Endothelial cell of umbilical vein (primary cell): ENCODE data around the gene ADAM8. TPM values are rescaled to one million over a fixed set of nuclear protein-coding genes. Genes with fewer than 3 reads are reported as not detected.

Experiments used
- BruUV-seq: library from RNA; stranded (reverse); fragments of 400-500 nt; replicated peaks from 2 replicates; lab custom pipeline; 2021; lab: Mats Ljungman, UMichigan
- CTCF ChIA-PET: fragments of 300-600, 350-600 bp; sonication (Branson Sonifier 250); formaldehyde crosslinking; loops from one replicate; lab custom pipeline; 2021; ENCODE audit warnings: antibody characterized with exemption, inconsistent platforms; lab: Charles Lee
- POLR2A ChIA-PET: fragments of 300-600, 350-600 bp; sonication (Branson Sonifier 250); formaldehyde crosslinking; loops from one replicate; lab custom pipeline; 2021; ENCODE audit warnings: antibody characterized with exemption, inconsistent platforms; lab: Charles Lee
- DNase-seq: peaks from one replicate; pipeline ENCODE4 v3.0.0-alpha.2; 2011; ENCODE audit warnings: low read depth, low spot score
- FAIRE-seq: peaks from 2 replicates; lab custom pipeline; 2011; peaks lifted over from hg19 to GRCh38; lab: Jason Lieb, UNC
- H2AFZ ChIP-seq: 2 replicates; pipeline ENCODE4 v1.6.0; 2012; ENCODE audit warnings: low read depth, low read length, control low read depth, inconsistent platforms
- H3K27ac ChIP-seq: 2 replicates; pipeline ENCODE4 v1.5.1; 2011; ENCODE audit warnings: low read depth, mild to moderate bottlenecking, control low read depth, low read length, moderate library complexity; ENCODE audit not compliant: insufficient read depth
- H3K27me3 ChIP-seq, 2 experiments: 2 replicates each; pipeline versions ENCODE4 v1.6.0 to v1.6.1; 2011; ENCODE audit warnings: low read length in 2 of 2, mixed read lengths in 1 of 2; ENCODE audit not compliant: control insufficient read depth in 2 of 2, insufficient read depth in 2 of 2
- H3K36me3 ChIP-seq, 2 experiments: 2 replicates in 1 of 2; 3 replicates in 1 of 2; pipeline ENCODE4 v1.5.1; 2011; ENCODE audit warnings: low read length in 2 of 2, mild to moderate bottlenecking in 1 of 2, moderate library complexity in 1 of 2; ENCODE audit not compliant: control insufficient read depth in 2 of 2, insufficient read depth in 2 of 2; ENCODE audit errors: extremely low read depth in 1 of 2
- H3K4me1 ChIP-seq: 3 replicates; pipeline ENCODE4 v1.5.1; 2011; ENCODE audit warnings: mild to moderate bottlenecking, low read length; ENCODE audit not compliant: control insufficient read depth, insufficient read depth; ENCODE audit errors: extremely low read depth
- H3K4me2 ChIP-seq: 2 replicates; pipeline ENCODE4 v1.6.1; 2011; ENCODE audit warnings: low read length, control low read depth, mixed read lengths; ENCODE audit not compliant: insufficient read depth
- H3K4me3 ChIP-seq, 3 experiments: fragments of 200-600 bp in 1 of 3; sonication (generic), shearing (Covaris generic) in 1 of 3; replicated peaks in 1 of 3; 2 replicates each; pipeline ENCODE4 v1.5.1; 2011 to 2016; ENCODE audit warnings: control low read depth in 3 of 3, low read length in 3 of 3, mild to moderate bottlenecking in 2 of 3, inconsistent platforms in 1 of 3, low read depth in 1 of 3, moderate library complexity in 1 of 3; ENCODE audit not compliant: insufficient read depth in 1 of 3
- H3K79me2 ChIP-seq: 2 replicates; pipeline ENCODE4 v1.6.0; 2012; ENCODE audit warnings: low read length, inconsistent platforms; ENCODE audit not compliant: control insufficient read depth, insufficient read depth
- H3K9ac ChIP-seq: replicated peaks from 2 replicates; pipeline ENCODE3; 2011; ENCODE audit warnings: low read length, control low read depth; ENCODE audit not compliant: insufficient read depth; ENCODE audit errors: extremely low read depth
- H3K9me1 ChIP-seq: replicated peaks from 3 replicates; pipeline ENCODE4 v1.6.0; 2011; ENCODE audit warnings: mild to moderate bottlenecking, low read length; ENCODE audit not compliant: control insufficient read depth, insufficient read depth; ENCODE audit errors: extremely low read depth
- H3K9me3 ChIP-seq: replicated peaks from 2 replicates; pipeline ENCODE4 v1.5.1; 2012; ENCODE audit warnings: low read length, inconsistent platforms; ENCODE audit not compliant: control insufficient read depth, insufficient read depth
- H4K20me1 ChIP-seq: replicated peaks from 2 replicates; pipeline ENCODE3; 2011; ENCODE audit warnings: mild to moderate bottlenecking, low read length; ENCODE audit not compliant: control insufficient read depth, insufficient read depth; ENCODE audit errors: extremely low read depth
- CTCF ChIP-seq, 2 donors: IDR thresholded peaks; 1 replicate in 1 of 2; 2 replicates in 1 of 2; pipeline ENCODE4 v1.5.1; 2011; ENCODE audit warnings: low read length in 2 of 2, mild to moderate bottlenecking in 2 of 2, moderate library complexity in 2 of 2, control low read depth in 1 of 2, inconsistent platforms in 1 of 2, low read depth in 1 of 2; ENCODE audit not compliant: insufficient read depth in 1 of 2; ENCODE audit errors: extremely low read depth in 1 of 2
- EZH2 ChIP-seq: IDR thresholded peaks from 2 replicates; pipeline ENCODE4 v1.6.1; 2012; ENCODE audit warnings: borderline replicate concordance, low read depth, mild to moderate bottlenecking, moderate library complexity, low read length, inconsistent platforms; ENCODE audit not compliant: severe bottlenecking
- FOS ChIP-seq: IDR thresholded peaks from 2 replicates; pipeline ENCODE4 v1.6.1; 2011; ENCODE audit warnings: mild to moderate bottlenecking, low read length, moderate library complexity, borderline replicate concordance; ENCODE audit not compliant: insufficient read depth
- GATA2 ChIP-seq: IDR thresholded peaks from 2 replicates; pipeline ENCODE4 v1.7.0; 2011; ENCODE audit warnings: low read depth, mild to moderate bottlenecking, moderate library complexity, mixed read lengths, low read length; ENCODE audit not compliant: insufficient read length, insufficient read depth
- JUN ChIP-seq: IDR thresholded peaks from 2 replicates; pipeline ENCODE4 v1.6.1; 2011; ENCODE audit warnings: borderline replicate concordance, low read depth; ENCODE audit not compliant: insufficient read length, insufficient read depth
- MAX ChIP-seq: IDR thresholded peaks from 2 replicates; pipeline ENCODE4 v1.6.1; 2011; ENCODE audit not compliant: insufficient read depth, insufficient read length
- MYC ChIP-seq: IDR thresholded peaks from one replicate; pipeline ENCODE4 v1.6.1; 2011; ENCODE audit warnings: mild to moderate bottlenecking, low read depth, low read length
- POLR2A ChIP-seq: IDR thresholded peaks from 2 replicates; pipeline ENCODE4 v1.6.1; 2012; ENCODE audit warnings: low read depth, mild to moderate bottlenecking, control low read depth, low read length
- POLR2AphosphoS5 ChIP-seq: IDR thresholded peaks from 2 replicates; pipeline ENCODE4 v1.6.1; 2012; ENCODE audit warnings: low read depth, mild to moderate bottlenecking, control low read depth, low read length, moderate library complexity; ENCODE audit not compliant: insufficient read depth
- dilution Hi-C: fragments of 300-500 bp; cut with MboI; formaldehyde crosslinking; loops from one replicate; pipeline ENCODE4 v1.15.0; 2019; ENCODE audit warnings: low sequenced_read_pairs; ENCODE audit not compliant: extremely low pct_ligation_motif_present
- intact Hi-C: fragments of 100-400 bp; cut with micrococcal nuclease; formaldehyde crosslinking; loops from one replicate; pipeline ENCODE4 v1.10.0; 2022
- polyA plus RNA-seq, 4 experiments: library from polyadenylated mRNA; depleted of rRNA in 3 of 4; stranded (reverse) in 3 of 4; unstranded in 1 of 4; fragments of >200 nt; gene quantifications; 2 replicates each; pipeline versions ENCODE4 v1.2.1 to v1.2.3, GENCODE V29; 2011 to 2012; ENCODE audit warnings: missing spikeins in 1 of 4
- total RNA-seq: library from RNA; stranded (reverse); gene quantifications from 2 replicates; pipeline ENCODE4 v1.2.3, GENCODE V29; 2021

ADAM8 gene
- total and polyA plus RNA-seq, 2 donors (not counting 3 experiments of a cell fraction or from before 2014, with no cell fraction given): 0.51 to 0.55 TPM

- no peak overlapping the region for H3K4me3 ChIP-seq
- no peaks in the 10 kb centered on the region for H4K20me1 ChIP-seq
- peaks cover 7% of the 10 kb centered on the region for H3K4me1 ChIP-seq
- no peaks in the 10 kb centered on the region for H3K27me3 ChIP-seq
- dilution Hi-C loops: no loop called here
- DNase-seq (no peak), FAIRE-seq (no peak)
- H2AFZ ChIP-seq: no peak overlapping the region
- H3K36me3 ChIP-seq: peaks cover 3 to 5% of the 10 kb centered on the region in 2 experiments
- CTCF ChIA-PET: interaction anchor here (1.3 kb wide), 1 partner anchor 18 kb away, joined by 4 read pairs; no protein-coding TSS in a partner anchor
- BruUV-seq: no TSS peak
- no peaks in the 10 kb centered on the region for H3K9me1 ChIP-seq
- H3K9ac ChIP-seq: no peak overlapping the region
- intact Hi-C loops: no loop called here
- H3K79me2 ChIP-seq: peaks cover 17% of the 10 kb centered on the region
- no peak overlapping the region for H3K4me2 ChIP-seq
- TF ChIP-seq JUN: no peak
- no peak overlapping the region for H3K27ac ChIP-seq
- no peaks in the 10 kb centered on the region for H3K9me3 ChIP-seq
- POLR2A ChIA-PET: no interaction called here
Observed at GRCh38 chr10:133311570-133311969, 34.9 kb upstream of the ADAM8 start.

GRCh38 chr10:133310789-133311188 lies 34.1 kb upstream of the ADAM8 start:
- no peak for TF ChIP-seq EZH2
- no peak for TF ChIP-seq GATA2
- TF ChIP-seq FOS: no peak
- no peak for TF ChIP-seq CTCF (IDR thresholded peaks at IDR 0.05; ENCODE audit: extremely low read depth in 1 of 2, insufficient read depth in 1 of 2, low read depth in 1 of 2, low read length in 2 of 2)
- TF ChIP-seq JUN: no peak
- no peak for TF ChIP-seq POLR2AphosphoS5
- TF ChIP-seq POLR2A: no peak
- TF ChIP-seq MYC: no peak
- no peak for TF ChIP-seq MAX
- Histone ChIP-seq H4K20me1 (no peaks in the 10 kb centered on the region), H2AFZ (no peak overlapping the region), H3K9me3 (no peaks in the 10 kb centered on the region), H3K27me3 (no peaks in the 10 kb centered on the region), H3K36me3 (peaks cover 3 to 5% of the 10 kb centered on the region in 2 experiments), H3K4me3 (no peak overlapping the region), H3K9ac (no peak overlapping the region), H3K27ac (no peak overlapping the region), H3K79me2 (peaks cover 22% of the 10 kb centered on the region), H3K9me1 (no peaks in the 10 kb centered on the region), H3K4me2 (no peak overlapping the region), H3K4me1 (peaks cover 7% of the 10 kb centered on the region)
- intact Hi-C loops (no loop called here), dilution Hi-C loops (no loop called here)
- ChIA-PET POLR2A (no interaction called here), CTCF (interaction anchor here (1.3 kb wide), 1 partner anchor 19 kb away, joined by 4 read pairs; no protein-coding TSS in a partner anchor)
- FAIRE-seq: no peak
- DNase-seq: no peak
- BruUV-seq: no TSS peak
